HG03108 (cell line): ENCODE data around the gene HOXA10.

ENCODE experiments used
- ATAC-seq: cut with Tn5 transposase; IDR thresholded peaks from one replicate; pipeline ENCODE4 v1.9.1; 2021; ENCODE audit warnings: moderate library complexity; ENCODE audit not compliant: unreplicated experiment

HOXA10 gene

DNA sequence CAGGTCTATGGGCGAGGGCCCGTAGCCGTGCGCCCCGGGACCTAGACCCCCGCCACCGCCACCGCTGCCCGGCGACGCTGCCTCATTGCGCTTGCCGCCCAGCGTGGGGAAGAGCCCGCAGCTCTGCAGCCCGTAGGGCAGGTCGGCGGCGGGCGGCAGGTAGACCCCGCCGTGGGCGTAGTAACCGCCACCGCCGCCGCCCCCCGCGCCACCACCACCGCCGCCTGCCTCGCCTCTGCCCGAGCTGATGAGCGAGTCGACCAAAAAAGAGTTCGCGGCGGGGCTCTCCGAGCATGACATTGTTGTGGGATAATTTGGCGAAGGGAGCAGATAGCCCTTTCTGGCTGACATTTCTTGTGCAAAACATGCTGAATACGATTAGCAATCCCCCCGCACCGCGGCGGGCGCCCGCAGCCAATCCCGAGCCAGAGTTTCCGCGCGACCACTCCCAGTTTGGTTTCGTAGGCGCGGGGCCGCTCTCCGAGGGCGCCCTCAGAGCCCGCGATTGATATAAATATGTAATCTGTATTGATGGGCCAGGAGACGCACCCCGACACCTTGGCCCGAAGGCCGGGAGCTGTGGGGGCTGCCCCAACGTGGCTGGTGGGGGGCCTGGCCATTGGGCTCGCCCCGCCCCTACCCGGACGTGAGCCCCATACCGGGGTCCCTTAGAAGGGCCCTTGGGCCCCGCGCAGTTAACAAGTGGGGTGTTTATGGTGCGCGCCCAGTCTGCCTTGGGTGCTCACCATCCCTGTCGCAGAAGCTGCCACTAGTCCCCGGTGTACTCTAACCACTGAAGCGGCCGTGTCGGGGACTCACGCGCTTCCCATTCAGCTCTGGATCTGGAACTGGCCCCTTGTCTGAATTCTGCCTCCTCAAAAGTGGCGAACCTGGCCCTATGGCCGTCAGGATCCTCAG lies at the start of gene HOXA10:
HOXA10 (minus strand) TSS at position 365 of the 918 bp plus-strand sequence; CDS start at position 351, 14 bp downstream.
- no peak for ATAC-seq

GRCh38 chr7:27221201-27221797 lies 47.2 kb upstream of the HOXA10 start:
- ATAC-seq: no peak

- ATAC-seq: no peak
These were observed 46.4 kb upstream of the HOXA10 start for GRCh38 chr7:27220440-27220955.

GRCh38 chr7:27219821-27220220 lies 45.7 kb upstream of the HOXA10 start:
- ATAC-seq: no peak

DNA sequence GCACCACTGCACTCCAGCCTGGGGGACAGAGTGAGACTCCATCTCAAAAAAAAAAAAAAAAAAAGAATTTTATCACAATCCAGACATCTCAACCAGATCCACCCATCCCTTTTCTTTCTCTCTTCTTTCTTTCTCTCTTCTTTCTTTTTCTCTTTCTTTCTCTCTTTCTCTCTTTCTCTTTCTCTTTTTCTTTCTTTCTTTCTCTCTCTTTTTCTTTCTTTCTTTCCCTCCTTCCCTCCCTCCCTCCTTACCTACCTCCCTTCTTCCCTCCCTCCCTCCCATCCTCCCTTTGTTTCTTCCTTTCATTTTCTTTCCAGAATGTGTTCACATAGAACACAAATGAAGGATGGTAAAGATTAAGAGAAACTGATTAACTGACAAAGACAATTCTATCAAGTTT lies 43.8 kb upstream of the HOXA10 start:
- no peak for ATAC-seq

DNA sequence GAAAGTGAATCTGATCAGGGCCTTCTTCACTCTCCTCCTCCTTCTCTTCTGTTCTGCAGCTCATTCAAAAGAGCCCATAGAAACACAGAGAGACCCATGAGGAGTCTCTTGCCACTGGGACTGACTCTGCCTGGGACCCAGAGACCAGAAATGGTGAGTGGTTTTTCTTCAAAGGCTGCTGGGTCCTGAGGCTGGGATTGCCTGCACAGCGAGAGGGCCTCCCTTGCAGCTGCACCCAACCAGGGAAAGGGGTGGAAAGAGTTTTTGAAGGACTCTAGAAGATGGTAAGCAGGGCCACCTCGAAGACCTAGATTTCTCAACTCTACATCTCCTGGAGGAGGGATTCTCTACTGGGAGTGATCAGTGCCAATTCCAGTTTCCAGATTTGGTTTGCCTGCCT lies 41.2 kb upstream of the HOXA10 start:
- no peak for ATAC-seq

- ATAC-seq: no peak
These were observed 40.3 kb upstream of the HOXA10 start for GRCh38 chr7:27214239-27214950.

GRCh38 chr7:27213433-27214238 lies 39.5 kb upstream of the HOXA10 start:
- ATAC-seq: no peak

- no peak for ATAC-seq
These were observed 38.6 kb upstream of the HOXA10 start for GRCh38 chr7:27212497-27213432.

DNA sequence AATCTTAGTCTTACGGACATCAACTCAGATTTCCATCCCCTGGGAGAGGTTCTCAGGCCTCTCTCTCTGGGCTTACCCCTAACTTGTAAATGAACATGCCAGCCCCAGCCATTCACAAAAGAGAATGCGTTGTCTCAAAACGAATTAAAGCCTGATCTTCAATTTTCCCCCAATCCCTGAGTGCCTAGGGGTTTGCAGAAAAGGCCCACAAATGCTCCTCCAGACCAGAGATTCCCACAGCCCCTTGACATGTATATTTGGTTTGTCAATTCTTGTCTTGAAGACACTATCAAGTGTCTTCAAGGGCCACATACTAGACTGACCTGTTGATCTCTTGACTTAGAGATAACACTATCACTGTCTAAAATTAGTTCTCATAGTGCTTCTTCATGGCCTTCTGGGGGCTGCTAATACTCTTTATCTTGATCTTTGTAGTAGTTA lies 37.7 kb upstream of the HOXA10 start:
- no peak for ATAC-seq

DNA sequence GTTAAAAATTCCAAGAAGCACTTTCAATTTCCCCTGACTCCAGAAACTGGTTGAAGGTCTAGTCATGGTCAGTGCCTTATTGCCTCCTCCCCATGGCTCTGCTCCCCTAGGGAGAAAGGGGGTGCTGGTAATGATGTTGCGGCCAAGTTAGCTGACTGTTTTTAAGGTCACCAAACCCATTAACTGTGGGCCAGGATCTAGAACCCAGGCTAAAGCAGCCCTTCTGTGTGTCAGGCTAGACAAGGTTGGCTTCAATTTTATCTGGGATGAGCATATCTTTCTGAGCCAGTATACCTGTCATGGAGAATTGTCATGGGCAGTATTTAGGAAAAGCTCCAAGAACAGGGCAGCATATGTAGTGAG lies 36.9 kb upstream of the HOXA10 start:
- ATAC-seq: no peak

- no peak for ATAC-seq
These were observed 36.4 kb upstream of the HOXA10 start for GRCh38 chr7:27210441-27211083.

DNA sequence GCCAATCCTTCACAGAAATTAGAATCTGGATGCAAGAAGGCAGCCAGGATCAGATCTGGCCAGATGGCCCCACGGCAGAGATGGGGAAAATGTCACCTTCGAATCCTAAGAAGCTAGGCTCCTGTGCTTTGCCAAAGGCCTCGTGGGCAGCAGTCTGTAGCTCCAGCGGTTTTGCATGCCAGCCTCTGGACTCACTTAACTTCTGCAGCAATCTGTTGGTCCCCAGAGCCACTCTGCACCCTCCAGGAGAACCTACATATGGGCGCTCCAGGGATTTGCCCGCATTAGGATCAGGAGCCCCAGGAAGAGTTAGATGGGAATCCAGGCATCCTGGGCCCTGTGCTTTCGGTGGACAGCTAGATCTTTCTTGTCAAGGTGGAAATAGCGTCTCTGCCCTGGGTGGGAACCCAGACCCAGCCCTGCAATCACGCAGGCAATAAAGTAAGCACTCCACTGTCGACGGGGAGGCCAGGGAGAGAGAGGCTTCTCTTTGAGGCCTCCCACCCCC lies 35.9 kb upstream of the HOXA10 start:
- ATAC-seq: no peak

GRCh38 chr7:27208998-27209397 lies 34.9 kb upstream of the HOXA10 start:
- no peak for ATAC-seq

- no peak for ATAC-seq
These were observed 33.3 kb upstream of the HOXA10 start for GRCh38 chr7:27207348-27207985.

DNA sequence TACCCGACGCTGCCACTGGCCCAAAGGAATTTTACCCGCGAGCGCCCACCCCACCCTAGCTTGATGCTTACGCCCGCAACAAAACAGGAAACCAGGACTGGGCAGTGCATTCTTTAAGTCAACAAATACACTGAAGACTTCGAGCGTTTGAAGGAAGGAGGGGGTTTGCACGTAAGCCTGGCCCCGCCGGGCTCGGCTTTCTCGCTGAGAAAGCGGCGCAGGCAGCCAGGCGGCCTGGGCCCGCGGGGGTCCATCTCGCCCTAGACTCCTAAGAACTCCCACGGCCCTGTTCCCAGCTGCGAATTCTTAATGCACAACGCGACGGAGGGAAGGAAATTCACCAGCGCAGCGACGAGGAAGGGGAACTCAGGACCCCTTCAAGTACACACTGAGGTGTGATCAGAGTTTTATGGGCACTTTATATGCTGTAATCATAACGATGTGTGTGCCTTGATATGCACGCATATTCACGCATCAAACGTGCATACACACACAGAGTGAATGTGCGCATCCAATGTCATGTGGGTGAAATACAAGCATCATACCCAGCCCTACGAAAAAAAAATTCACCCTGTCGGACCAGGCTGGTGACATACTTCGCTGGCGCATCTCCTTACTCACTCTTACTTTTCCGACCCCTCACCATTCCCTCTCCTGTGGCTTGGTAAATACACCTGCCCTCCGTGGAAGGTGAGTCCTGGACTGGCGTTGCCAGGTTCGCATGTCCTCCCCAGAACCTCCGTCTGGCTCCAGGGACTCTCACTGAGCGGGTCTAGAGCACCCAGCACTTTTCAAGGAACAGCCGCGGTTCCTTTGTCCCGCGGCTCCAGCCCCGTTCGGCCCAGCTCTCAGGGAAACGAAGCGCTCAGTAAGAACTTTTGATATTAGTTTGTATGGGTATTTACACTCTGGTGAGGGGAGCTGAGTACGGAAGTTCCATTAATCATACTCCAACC lies 31.5 kb upstream of the HOXA10 start:
- ATAC-seq: no peak

- ATAC-seq: no peak
These were observed 30.8 kb upstream of the HOXA10 start for GRCh38 chr7:27204851-27205322.
